Measurements from ENCODE around the gene SEC22C.
A peak's percentile ranks its signal among the peaks of the same experiment; 100 is the strongest.

- TF ChIP-seq CTCF (conservative IDR thresholded peaks at IDR 0.05) (peak; percentile 90), EZH2 (IDR thresholded peaks at IDR 0.05; ENCODE audit: low read depth) (no peak)
Observed at GRCh38 chr3:42547401-42547945, 34.3 kb downstream of the SEC22C start.
